A673 (cell line): ENCODE results near the gene TNS4.

Experiments used
- CTCF ChIP-seq: fragments of 300-800, 200-600 bp; sonication (generic); conservative IDR thresholded peaks from 2 replicates; pipeline ENCODE4 v1.5.1; 2017; ENCODE audit warnings: low read depth, mild to moderate bottlenecking, antibody characterized with exemption, low read length, moderate library complexity, mixed read lengths
- EZH2 ChIP-seq: fragments of 200-600 bp; sonication (generic); IDR thresholded peaks from 2 replicates; pipeline ENCODE4 v1.6.1; 2017; ENCODE audit warnings: borderline replicate concordance, low read depth, mild to moderate bottlenecking, mixed read lengths, antibody characterized with exemption, low read length; ENCODE audit not compliant: poor library complexity, severe bottlenecking

- no peak for TF ChIP-seq CTCF
- TF ChIP-seq EZH2, result no peak
Measured at GRCh38 chr17:40491486-40491885, 9.9 kb downstream of the TNS4 start.
